ENCODE results near the gene PIF1.

DNA sequence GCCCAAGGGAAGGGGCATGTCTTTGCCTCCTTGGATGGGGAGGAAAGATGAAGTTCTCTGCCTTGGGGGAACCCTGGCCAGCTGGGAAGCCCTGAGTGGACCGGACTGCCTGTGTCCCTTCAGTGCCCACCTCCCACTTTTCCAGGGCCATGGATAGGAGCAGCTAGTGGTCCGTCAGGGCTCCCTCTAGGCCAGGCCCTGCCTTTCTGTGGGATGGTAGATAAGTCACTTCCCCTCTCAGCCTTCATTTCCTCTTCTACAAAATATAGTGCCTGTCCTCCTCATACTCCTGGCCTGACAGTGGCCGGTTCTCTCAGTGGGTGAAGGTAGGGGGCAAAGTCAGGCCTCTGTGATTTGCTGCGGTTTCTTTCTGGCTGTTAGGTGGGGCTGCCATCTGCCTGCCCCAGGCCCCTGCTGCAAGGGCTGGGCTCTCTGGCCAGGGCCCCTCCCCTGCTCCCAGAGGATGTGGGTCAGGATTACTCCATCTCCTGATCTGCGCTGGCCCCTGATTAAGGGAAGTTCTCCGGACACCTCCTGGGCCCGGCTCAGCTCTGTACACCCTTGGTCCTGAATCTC is 17.6 kb upstream of the PIF1 start:
- TF ChIP-seq, protein P1, sequence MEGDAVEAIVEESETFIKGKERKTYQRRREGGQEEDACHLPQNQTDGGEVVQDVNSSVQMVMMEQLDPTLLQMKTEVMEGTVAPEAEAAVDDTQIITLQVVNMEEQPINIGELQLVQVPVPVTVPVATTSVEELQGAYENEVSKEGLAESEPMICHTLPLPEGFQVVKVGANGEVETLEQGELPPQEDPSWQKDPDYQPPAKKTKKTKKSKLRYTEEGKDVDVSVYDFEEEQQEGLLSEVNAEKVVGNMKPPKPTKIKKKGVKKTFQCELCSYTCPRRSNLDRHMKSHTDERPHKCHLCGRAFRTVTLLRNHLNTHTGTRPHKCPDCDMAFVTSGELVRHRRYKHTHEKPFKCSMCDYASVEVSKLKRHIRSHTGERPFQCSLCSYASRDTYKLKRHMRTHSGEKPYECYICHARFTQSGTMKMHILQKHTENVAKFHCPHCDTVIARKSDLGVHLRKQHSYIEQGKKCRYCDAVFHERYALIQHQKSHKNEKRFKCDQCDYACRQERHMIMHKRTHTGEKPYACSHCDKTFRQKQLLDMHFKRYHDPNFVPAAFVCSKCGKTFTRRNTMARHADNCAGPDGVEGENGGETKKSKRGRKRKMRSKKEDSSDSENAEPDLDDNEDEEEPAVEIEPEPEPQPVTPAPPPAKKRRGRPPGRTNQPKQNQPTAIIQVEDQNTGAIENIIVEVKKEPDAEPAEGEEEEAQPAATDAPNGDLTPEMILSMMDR (IDR thresholded peaks at IDR 0.05) = no peak
- peak; percentile 14 to 32 for TF ChIP-seq POLR2A (IDR thresholded peaks at IDR 0.05)

Measured in adrenal gland (tissue), 5 donors.